ENCODE measurements around the gene NME7. TPM values are rescaled to one million over a fixed set of nuclear protein-coding genes. Genes with fewer than 3 reads are reported as not detected.

The NME7 gene
- total and polyA plus RNA-seq, 2 experiments from 2014 or later: 39.1 to 48.5 TPM

GRCh38 chr1:169105434-169106094 is 262.0 kb downstream of the NME7 start (continued):
- TF ChIP-seq POLR2AphosphoS5 (IDR thresholded peaks at IDR 0.05; ENCODE audit: low read depth): peak; percentile 52
- TF ChIP-seq JUNB (IDR thresholded peaks at IDR 0.05; ENCODE audit: unreplicated experiment): no peak
- TF ChIP-seq, protein P1, sequence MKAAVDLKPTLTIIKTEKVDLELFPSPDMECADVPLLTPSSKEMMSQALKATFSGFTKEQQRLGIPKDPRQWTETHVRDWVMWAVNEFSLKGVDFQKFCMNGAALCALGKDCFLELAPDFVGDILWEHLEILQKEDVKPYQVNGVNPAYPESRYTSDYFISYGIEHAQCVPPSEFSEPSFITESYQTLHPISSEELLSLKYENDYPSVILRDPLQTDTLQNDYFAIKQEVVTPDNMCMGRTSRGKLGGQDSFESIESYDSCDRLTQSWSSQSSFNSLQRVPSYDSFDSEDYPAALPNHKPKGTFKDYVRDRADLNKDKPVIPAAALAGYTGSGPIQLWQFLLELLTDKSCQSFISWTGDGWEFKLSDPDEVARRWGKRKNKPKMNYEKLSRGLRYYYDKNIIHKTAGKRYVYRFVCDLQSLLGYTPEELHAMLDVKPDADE (IDR thresholded peaks at IDR 0.05): peak; percentile 21; the same call in 1 of the 2 replicates
- TF ChIP-seq EZH2 (IDR thresholded peaks at IDR 0.05; ENCODE audit: low read depth, unreplicated experiment): no peak
- TF ChIP-seq CREB1 (CRISPR knock-in tag; IDR thresholded peaks at IDR 0.05; ENCODE audit: low read depth): no peak
- no peak for TF ChIP-seq STAT1 (IDR thresholded peaks at IDR 0.05; ENCODE audit: unreplicated experiment)

DNA sequence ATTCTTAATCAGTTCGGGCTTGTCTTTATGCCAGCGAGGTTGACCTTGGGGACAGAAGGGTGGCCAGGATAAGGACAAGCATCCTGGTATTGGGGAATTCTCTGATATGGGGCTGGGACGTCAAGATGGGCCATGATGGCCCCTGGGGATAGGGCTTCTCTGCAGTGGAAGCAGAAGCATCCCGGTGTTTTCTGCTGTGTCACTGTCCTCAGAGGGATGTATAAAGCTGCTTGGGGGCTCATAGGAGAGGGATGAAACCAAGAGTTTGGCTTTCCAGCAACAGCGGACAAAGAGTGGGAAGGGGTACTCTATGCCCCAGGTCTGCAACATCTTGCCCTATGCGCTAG is 262.5 kb downstream of the NME7 start:
- Mint-ChIP-seq H3K27me3 (ENCODE audit: insufficient read depth, low read depth, poor library complexity) (peaks cover 8% of the 10 kb centered on the region), H3K9me3 (peaks cover 4% of the 10 kb centered on the region; the same call in 1 of the 3 replicates), H3K4me1 (peaks cover 43% of the 10 kb centered on the region), H3K4me3 (peak overlapping the region; percentile 74), H3K36me3 (ENCODE audit: low read depth) (peaks cover 2% of the 10 kb centered on the region), H3K27ac (peak overlapping the region; percentile 91; the same call in 1 of the 2 replicates)
- no peaks in the 10 kb centered on the region; the same call in 1 of the 2 replicates for H3K9me2 ChIP-seq (ENCODE audit: insufficient read depth)
- H3K27me3 ChIP-seq (ENCODE audit: insufficient read depth): peaks cover 7% of the 10 kb centered on the region; the same call in 1 of the 2 replicates
- H3F3A ChIP-seq (replicated peaks; ENCODE audit: low read depth): 0 out of 2 replicates have a peak, but pooled peaks cover 9% of the 10 kb centered on the region
- no peak overlapping the region for H3K27ac ChIP-seq (ENCODE audit: low read depth)
- no peaks in the 10 kb centered on the region; the same call in 1 of the 2 replicates for H4K20me1 ChIP-seq (replicated peaks; ENCODE audit: insufficient read depth)
- H3K36me3 ChIP-seq (ENCODE audit: insufficient read depth): no peaks in the 10 kb centered on the region
- peak overlapping the region; percentile 94 for H3K4me3 ChIP-seq
- H3K79me2 ChIP-seq (replicated peaks; ENCODE audit: insufficient read depth): peaks cover 32% of the 10 kb centered on the region
- H3K4me1 ChIP-seq (ENCODE audit: insufficient read depth): peaks cover 34% of the 10 kb centered on the region
- ATAC-seq (no peak), DNase-seq (ENCODE audit: low spot score) (no peak)
- H3K4me2 ChIP-seq: peak overlapping the region; percentile 90
- peak overlapping the region; percentile 92 for H2AFZ ChIP-seq
- TF ChIP-seq POLR2AphosphoS5 (IDR thresholded peaks at IDR 0.05; ENCODE audit: low read depth) (no peak), ZNF114 (CRISPR knock-in tag; IDR thresholded peaks at IDR 0.05) (no peak), CREB1 (CRISPR knock-in tag; IDR thresholded peaks at IDR 0.05; ENCODE audit: low read depth) (no peak), ZNF331 (CRISPR knock-in tag; IDR thresholded peaks at IDR 0.05; ENCODE audit: low read depth) (no peak), CTCF (conservative IDR thresholded peaks at IDR 0.05; ENCODE audit: low read depth in 2 of 2) (no peak), NANOG (IDR thresholded peaks at IDR 0.05; ENCODE audit: borderline replicate concordance) (no peak), STAT1 (IDR thresholded peaks at IDR 0.05; ENCODE audit: unreplicated experiment) (no peak)
- TF ChIP-seq, protein P2, sequence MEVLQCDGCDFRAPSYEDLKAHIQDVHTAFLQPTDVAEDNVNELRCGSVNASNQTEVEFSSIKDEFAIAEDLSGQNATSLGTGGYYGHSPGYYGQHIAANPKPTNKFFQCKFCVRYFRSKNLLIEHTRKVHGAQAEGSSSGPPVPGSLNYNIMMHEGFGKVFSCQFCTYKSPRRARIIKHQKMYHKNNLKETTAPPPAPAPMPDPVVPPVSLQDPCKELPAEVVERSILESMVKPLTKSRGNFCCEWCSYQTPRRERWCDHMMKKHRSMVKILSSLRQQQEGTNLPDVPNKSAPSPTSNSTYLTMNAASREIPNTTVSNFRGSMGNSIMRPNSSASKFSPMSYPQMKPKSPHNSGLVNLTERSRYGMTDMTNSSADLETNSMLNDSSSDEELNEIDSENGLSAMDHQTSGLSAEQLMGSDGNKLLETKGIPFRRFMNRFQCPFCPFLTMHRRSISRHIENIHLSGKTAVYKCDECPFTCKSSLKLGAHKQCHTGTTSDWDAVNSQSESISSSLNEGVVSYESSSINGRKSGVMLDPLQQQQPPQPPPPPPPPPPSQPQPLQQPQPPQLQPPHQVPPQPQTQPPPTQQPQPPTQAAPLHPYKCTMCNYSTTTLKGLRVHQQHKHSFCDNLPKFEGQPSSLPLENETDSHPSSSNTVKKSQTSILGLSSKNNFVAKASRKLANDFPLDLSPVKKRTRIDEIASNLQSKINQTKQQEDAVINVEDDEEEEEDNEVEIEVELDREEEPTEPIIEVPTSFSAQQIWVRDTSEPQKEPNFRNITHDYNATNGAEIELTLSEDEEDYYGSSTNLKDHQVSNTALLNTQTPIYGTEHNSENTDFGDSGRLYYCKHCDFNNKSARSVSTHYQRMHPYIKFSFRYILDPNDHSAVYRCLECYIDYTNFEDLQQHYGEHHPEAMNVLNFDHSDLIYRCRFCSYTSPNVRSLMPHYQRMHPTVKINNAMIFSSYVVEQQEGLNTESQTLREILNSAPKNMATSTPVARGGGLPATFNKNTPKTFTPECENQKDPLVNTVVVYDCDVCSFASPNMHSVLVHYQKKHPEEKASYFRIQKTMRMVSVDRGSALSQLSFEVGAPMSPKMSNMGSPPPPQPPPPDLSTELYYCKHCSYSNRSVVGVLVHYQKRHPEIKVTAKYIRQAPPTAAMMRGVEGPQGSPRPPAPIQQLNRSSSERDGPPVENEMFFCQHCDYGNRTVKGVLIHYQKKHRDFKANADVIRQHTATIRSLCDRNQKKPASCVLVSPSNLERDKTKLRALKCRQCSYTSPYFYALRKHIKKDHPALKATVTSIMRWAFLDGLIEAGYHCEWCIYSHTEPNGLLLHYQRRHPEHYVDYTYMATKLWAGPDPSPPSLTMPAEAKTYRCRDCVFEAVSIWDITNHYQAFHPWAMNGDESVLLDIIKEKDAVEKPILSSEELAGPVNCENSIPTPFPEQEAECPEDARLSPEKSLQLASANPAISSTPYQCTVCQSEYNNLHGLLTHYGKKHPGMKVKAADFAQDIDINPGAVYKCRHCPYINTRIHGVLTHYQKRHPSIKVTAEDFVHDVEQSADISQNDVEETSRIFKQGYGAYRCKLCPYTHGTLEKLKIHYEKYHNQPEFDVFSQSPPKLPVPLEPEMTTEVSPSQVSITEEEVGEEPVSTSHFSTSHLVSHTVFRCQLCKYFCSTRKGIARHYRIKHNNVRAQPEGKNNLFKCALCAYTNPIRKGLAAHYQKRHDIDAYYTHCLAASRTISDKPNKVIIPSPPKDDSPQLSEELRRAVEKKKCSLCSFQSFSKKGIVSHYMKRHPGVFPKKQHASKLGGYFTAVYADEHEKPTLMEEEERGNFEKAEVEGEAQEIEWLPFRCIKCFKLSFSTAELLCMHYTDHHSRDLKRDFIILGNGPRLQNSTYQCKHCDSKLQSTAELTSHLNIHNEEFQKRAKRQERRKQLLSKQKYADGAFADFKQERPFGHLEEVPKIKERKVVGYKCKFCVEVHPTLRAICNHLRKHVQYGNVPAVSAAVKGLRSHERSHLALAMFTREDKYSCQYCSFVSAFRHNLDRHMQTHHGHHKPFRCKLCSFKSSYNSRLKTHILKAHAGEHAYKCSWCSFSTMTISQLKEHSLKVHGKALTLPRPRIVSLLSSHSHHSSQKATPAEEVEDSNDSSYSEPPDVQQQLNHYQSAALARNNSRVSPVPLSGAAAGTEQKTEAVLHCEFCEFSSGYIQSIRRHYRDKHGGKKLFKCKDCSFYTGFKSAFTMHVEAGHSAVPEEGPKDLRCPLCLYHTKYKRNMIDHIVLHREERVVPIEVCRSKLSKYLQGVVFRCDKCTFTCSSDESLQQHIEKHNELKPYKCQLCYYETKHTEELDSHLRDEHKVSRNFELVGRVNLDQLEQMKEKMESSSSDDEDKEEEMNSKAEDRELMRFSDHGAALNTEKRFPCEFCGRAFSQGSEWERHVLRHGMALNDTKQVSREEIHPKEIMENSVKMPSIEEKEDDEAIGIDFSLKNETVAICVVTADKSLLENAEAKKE (CRISPR knock-in tag; IDR thresholded peaks at IDR 0.05): no peak
- TF ChIP-seq, protein P3, sequence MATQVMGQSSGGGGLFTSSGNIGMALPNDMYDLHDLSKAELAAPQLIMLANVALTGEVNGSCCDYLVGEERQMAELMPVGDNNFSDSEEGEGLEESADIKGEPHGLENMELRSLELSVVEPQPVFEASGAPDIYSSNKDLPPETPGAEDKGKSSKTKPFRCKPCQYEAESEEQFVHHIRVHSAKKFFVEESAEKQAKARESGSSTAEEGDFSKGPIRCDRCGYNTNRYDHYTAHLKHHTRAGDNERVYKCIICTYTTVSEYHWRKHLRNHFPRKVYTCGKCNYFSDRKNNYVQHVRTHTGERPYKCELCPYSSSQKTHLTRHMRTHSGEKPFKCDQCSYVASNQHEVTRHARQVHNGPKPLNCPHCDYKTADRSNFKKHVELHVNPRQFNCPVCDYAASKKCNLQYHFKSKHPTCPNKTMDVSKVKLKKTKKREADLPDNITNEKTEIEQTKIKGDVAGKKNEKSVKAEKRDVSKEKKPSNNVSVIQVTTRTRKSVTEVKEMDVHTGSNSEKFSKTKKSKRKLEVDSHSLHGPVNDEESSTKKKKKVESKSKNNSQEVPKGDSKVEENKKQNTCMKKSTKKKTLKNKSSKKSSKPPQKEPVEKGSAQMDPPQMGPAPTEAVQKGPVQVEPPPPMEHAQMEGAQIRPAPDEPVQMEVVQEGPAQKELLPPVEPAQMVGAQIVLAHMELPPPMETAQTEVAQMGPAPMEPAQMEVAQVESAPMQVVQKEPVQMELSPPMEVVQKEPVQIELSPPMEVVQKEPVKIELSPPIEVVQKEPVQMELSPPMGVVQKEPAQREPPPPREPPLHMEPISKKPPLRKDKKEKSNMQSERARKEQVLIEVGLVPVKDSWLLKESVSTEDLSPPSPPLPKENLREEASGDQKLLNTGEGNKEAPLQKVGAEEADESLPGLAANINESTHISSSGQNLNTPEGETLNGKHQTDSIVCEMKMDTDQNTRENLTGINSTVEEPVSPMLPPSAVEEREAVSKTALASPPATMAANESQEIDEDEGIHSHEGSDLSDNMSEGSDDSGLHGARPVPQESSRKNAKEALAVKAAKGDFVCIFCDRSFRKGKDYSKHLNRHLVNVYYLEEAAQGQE (IDR thresholded peaks at IDR 0.05; ENCODE audit: unreplicated experiment): no peak
